Measurements from ENCODE around the gene MCEMP1. TPM values are rescaled to one million over a fixed set of nuclear protein-coding genes. Genes with fewer than 3 reads are reported as not detected.
A peak's percentile ranks its signal among the peaks of the same experiment; 100 is the strongest.

MCEMP1 gene
- total and polyA plus RNA-seq, 11 donors, result 0.16 to 1.4 (median 0.54) TPM; not detected in 3

DNA sequence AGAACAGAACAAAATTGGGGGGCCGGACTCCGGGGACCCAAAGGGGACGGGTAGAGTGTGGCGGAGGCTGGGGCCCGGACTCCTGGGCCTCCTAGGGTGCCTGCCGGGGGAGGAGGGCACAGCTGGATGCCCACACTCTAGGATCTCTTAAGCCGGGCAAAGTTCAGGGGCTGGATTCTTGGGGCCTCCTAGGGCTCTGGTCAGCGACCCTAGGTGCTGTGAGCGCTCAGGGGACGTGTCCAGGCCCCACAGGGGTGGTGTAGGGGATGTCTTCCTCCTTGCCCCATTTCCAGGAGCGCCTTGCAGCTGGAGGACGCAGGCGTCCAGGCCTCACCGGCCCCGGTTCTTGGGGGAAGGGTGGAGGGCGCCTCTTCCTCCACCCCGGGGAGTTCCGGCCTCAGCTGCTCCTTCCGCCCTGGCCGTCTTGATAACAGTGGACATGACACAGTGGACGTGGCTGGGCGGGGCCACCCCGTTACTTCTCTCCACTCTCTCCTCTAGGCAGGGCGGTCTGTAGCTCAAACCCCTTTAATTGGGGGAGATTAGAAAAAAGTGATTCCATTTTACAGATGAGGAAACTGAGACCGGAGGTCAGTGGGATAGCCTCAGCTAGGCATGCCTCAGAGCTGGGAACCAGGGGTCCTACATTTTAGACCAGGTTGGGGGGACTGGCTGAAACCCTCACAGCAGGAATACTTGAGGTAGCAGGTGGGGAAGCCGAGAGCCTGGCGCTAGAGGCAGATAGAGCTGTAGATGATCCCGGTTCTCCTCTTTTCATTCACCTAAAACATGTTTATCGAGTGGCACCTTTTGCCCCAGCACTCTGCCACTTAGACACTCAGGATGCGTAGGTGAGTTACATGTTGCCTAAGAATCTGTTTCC lies 39.3 kb upstream of the MCEMP1 start:
- Histone ChIP-seq H3K9me3 (no peaks in the 10 kb centered on the region), H3K4me3 (peak overlapping the region in 11 of 12 donors; percentile 11 to 75 (median 37)), H3K36me3 (peaks cover 0 to 2% (median 0%) of the 10 kb centered on the region in 9 donors), H3K27me3 (peaks cover 2 to 38% (median 17%) of the 10 kb centered on the region in 9 donors), H3K4me1 (peaks cover 0 to 27% (median 0%) of the 10 kb centered on the region in 12 donors), H3K27ac (peak overlapping the region in 6 of 12 donors; percentile 6 to 90 (median 28))
- ATAC-seq, result peak in 3 of 4 donors; percentile 28 to 64 (median 60)
- no peak for TF ChIP-seq POLR2A (IDR thresholded peaks at IDR 0.05)
- 32 to 50% (median 34%) methylated on average over 20 to 30 of the region's 30 CpGs for whole genome bisulfite sequencing, 4 donors
- intact Hi-C loops (cut with DNase I), result no loop called here
- peak in 3 of 5 donors; percentile 54 to 79 (median 56) for DNase-seq

DNA sequence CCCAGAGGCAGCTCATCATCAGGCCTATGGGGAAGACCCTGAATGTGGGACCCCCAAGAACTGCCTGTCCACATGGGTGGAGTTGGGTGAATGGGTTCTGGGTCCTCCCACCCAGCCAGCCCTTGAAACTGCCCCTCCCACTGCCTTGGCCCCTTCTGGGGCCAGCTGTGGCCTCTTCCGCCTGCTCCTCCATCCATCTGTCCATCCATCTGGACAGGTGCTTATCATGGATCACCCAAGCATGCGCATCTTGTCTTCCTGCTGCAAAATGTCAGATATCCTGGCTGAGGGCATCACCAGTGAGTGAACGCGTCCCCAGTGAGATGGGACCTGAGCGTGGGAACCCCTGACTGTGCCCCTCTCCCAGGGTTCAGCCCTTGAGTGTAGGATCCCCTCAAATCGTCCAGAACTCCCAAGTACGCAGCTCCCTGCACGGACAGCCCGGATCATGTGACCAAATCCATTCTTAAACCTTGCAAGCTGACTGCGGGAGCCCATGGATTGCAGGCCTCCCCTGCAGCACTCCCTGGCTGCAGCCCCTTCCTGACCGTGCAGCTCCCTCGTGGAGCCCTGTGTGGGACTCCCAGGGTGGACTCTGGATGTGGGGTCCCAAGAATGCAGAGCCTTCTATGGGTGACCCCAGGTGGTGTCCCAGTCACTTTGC lies 38.0 kb upstream of the MCEMP1 start:
- TF ChIP-seq, protein P1, sequence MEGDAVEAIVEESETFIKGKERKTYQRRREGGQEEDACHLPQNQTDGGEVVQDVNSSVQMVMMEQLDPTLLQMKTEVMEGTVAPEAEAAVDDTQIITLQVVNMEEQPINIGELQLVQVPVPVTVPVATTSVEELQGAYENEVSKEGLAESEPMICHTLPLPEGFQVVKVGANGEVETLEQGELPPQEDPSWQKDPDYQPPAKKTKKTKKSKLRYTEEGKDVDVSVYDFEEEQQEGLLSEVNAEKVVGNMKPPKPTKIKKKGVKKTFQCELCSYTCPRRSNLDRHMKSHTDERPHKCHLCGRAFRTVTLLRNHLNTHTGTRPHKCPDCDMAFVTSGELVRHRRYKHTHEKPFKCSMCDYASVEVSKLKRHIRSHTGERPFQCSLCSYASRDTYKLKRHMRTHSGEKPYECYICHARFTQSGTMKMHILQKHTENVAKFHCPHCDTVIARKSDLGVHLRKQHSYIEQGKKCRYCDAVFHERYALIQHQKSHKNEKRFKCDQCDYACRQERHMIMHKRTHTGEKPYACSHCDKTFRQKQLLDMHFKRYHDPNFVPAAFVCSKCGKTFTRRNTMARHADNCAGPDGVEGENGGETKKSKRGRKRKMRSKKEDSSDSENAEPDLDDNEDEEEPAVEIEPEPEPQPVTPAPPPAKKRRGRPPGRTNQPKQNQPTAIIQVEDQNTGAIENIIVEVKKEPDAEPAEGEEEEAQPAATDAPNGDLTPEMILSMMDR (IDR thresholded peaks at IDR 0.05), result no peak
- TF ChIP-seq POLR2A (IDR thresholded peaks at IDR 0.05), result no peak
- peaks cover 2 to 38% (median 17%) of the 10 kb centered on the region in 9 donors for H3K27me3 ChIP-seq
- no peaks in the 10 kb centered on the region for H3K9me3 ChIP-seq
- no peak for DNase-seq
- intact Hi-C loops (cut with DNase I), result no loop called here
- H3K27ac ChIP-seq, result no peak overlapping the region
- H3K36me3 ChIP-seq, result no peaks in the 10 kb centered on the region
- ATAC-seq, result no peak
- no peak overlapping the region for H3K4me3 ChIP-seq
- WGBS, 4 donors, result 50 to 60% (median 55%) methylated on average over 6 to 12 of the region's 12 CpGs
- peaks cover 0 to 27% (median 0%) of the 10 kb centered on the region in 12 donors for H3K4me1 ChIP-seq

DNA sequence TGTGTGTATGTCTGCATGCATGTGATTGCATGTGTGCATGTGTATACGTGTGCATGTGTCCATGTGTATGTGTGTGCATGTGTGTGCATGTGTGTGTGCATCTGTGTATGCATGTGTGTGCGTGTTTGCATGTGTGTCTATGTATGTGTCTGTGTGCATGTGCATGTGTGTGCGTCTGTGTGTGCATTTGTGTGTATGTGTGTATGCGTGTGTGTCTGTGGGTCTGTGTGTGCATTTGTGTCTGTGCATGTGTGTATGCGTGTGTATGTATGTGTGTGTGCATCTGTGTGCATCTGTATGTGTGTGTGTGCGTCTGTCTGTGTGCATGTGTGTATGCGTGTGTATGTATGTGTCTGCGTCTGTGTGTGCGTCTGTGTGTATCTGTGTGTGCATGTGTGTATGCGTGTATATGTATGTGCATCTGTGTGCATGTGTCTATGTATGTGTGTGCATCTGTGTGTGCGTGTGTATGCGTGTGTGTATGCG lies 37.0 kb upstream of the MCEMP1 start:
- WGBS, 4 donors, result 95 to 98% (median 96%) methylated on average over 13 of the region's 13 CpGs
- H3K4me3 ChIP-seq, result no peak overlapping the region

DNA sequence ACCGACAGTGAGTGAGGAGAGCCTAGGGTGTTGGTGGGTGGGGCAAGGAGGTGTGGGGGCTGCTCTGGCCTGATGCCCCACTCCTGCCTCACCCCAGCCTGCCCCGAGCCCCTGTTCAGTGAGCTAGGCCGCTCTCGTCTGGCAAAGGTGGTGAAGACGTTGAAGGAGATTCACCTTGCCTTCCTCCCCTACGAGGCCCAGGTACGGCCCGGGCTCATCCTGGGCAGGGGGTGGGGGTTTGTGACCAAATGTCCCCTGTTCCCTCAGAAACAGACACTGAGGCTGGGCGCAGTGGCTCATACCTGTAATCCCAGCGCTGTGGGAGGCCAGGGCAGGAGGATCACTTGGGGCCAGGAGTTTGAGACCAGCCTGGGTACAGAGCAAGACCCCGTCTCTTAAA lies 36.1 kb upstream of the MCEMP1 start:
- ATAC-seq, result no peak
- 89 to 91% (median 90%) methylated on average over 10 to 11 of the region's 11 CpGs for WGBS, 4 donors
- H3K4me1 ChIP-seq, result peaks cover 0 to 29% (median 0%) of the 10 kb centered on the region in 12 donors
- no peak for DNase-seq
- TF ChIP-seq, protein P1 (IDR thresholded peaks at IDR 0.05), result no peak
- no peak for TF ChIP-seq POLR2A (IDR thresholded peaks at IDR 0.05)
- no peaks in the 10 kb centered on the region for H3K36me3 ChIP-seq
- no peak overlapping the region for H3K27ac ChIP-seq
- H3K27me3 ChIP-seq, result peaks cover 2 to 30% (median 17%) of the 10 kb centered on the region in 9 donors
- H3K4me3 ChIP-seq, result no peak overlapping the region
- H3K9me3 ChIP-seq, result no peaks in the 10 kb centered on the region
- intact Hi-C loops (cut with DNase I), result no loop called here

More for the DNA sequence above, 37.0 kb upstream of the MCEMP1 start:
- Histone ChIP-seq H3K27me3 (peaks cover 2 to 37% (median 17%) of the 10 kb centered on the region in 9 donors), H3K36me3 (no peaks in the 10 kb centered on the region), H3K4me1 (peaks cover 0 to 23% (median 0%) of the 10 kb centered on the region in 12 donors), H3K9me3 (no peaks in the 10 kb centered on the region), H3K27ac (no peak overlapping the region)
- DNase-seq (no peak), ATAC-seq (no peak)
- TF ChIP-seq, protein P1 (IDR thresholded peaks at IDR 0.05), result no peak
- no peak for TF ChIP-seq POLR2A (IDR thresholded peaks at IDR 0.05)
- intact Hi-C loops (cut with DNase I), result no loop called here
